CD4-positive, alpha-beta memory T cell (primary cell): Measurements from ENCODE around the gene STARD10. TPM values are rescaled to one million over a fixed set of nuclear protein-coding genes. Genes with fewer than 3 reads are reported as not detected.
A peak's percentile ranks its signal among the peaks of the same experiment; 100 is the strongest.
"Not testable (repeated sequence)": the region's sequence is repeated elsewhere in the genome, so short reads cannot be mapped to it uniquely, and the experiment has no call there.

Experiments
- CTCF ChIA-PET: fragments of 350-600 bp; sonication (Branson Sonifier 250); formaldehyde crosslinking; loops from one replicate; lab custom pipeline; 2021; ENCODE audit warnings: inconsistent platforms; ENCODE audit not compliant: partially characterized antibody; lab: Charles Lee
- POLR2A ChIA-PET: fragments of 350-600 bp; sonication (Branson Sonifier 250); formaldehyde crosslinking; loops from one replicate; lab custom pipeline; 2021; ENCODE audit not compliant: partially characterized antibody; lab: Charles Lee
- DNase-seq, 5 donors: peaks; one replicate each; pipeline versions ENCODE4 v3.0.0 to v3.0.0-alpha.2; 2020 to 2022; ENCODE audit warnings: mixed read lengths in 1 of 5
- H3K27ac ChIP-seq: one replicate; pipeline ENCODE4 v1.7.0; 2013; ENCODE audit warnings: low read depth, low read length
- H3K27me3 ChIP-seq: 2 replicates; pipeline ENCODE4 v1.7.0; 2013; ENCODE audit warnings: mild to moderate bottlenecking, low read length, moderate library complexity; ENCODE audit not compliant: insufficient read depth
- H3K36me3 ChIP-seq: 2 replicates; pipeline ENCODE4 v1.7.0; 2013; ENCODE audit warnings: mild to moderate bottlenecking, low read length, moderate library complexity; ENCODE audit not compliant: insufficient read depth
- H3K4me1 ChIP-seq: 2 replicates; pipeline ENCODE4 v1.7.0; 2013; ENCODE audit warnings: mild to moderate bottlenecking, low read length, moderate library complexity; ENCODE audit not compliant: insufficient read depth
- H3K4me3 ChIP-seq, 2 donors: one replicate each; pipeline ENCODE4 v1.7.0; 2013; ENCODE audit warnings: low read length in 2 of 2, mild to moderate bottlenecking in 1 of 2
- H3K9me3 ChIP-seq, 2 donors: one replicate each; pipeline ENCODE4 v1.7.0; 2013; ENCODE audit warnings: low read length in 2 of 2, control low read depth in 1 of 2; ENCODE audit not compliant: control insufficient read depth in 1 of 2
- H3K27ac Mint-ChIP-seq, 7 donors: one replicate each; pipeline ENCODE4 v1.8.0; 2020 to 2021; ENCODE audit warnings: mixed read lengths in 7 of 7, mild to moderate bottlenecking in 6 of 7, inconsistent platforms in 3 of 7, moderate library complexity in 3 of 7
- H3K27me3 Mint-ChIP-seq, 2 donors: one replicate each; pipeline ENCODE4 v1.8.0; 2020 to 2021; ENCODE audit warnings: mixed read lengths in 2 of 2
- H3K36me3 Mint-ChIP-seq, 2 donors: one replicate each; pipeline ENCODE4 v1.8.0; 2020 to 2021; ENCODE audit warnings: mixed read lengths in 2 of 2, inconsistent platforms in 1 of 2, mild to moderate bottlenecking in 1 of 2
- H3K4me1 Mint-ChIP-seq, 4 donors: one replicate each; pipeline ENCODE4 v1.8.0; 2020 to 2021; ENCODE audit warnings: mixed read lengths in 4 of 4, mild to moderate bottlenecking in 1 of 4
- H3K4me3 Mint-ChIP-seq, 8 donors: one replicate each; pipeline ENCODE4 v1.8.0; 2020 to 2021; ENCODE audit warnings: mixed read lengths in 8 of 8, mild to moderate bottlenecking in 7 of 8, moderate library complexity in 6 of 8, inconsistent platforms in 3 of 8
- H3K9me3 Mint-ChIP-seq, 8 donors: one replicate each; pipeline ENCODE4 v1.8.0; 2020 to 2021; ENCODE audit warnings: mixed read lengths in 8 of 8, mild to moderate bottlenecking in 5 of 8, inconsistent platforms in 3 of 8, moderate library complexity in 1 of 8
- intact Hi-C: fragments of 100-400 bp; cut with micrococcal nuclease; formaldehyde crosslinking; loops from one replicate; pipeline ENCODE4 v1.15.1; 2023
- polyA plus RNA-seq, 2 donors: library from polyadenylated mRNA; unstranded; fragments of 300-500 nt; fragmentation: Illumina TruSeq; gene quantifications; one replicate each; pipeline ENCODE4 v1.2.3, GENCODE V29; 2021
- total RNA-seq, 2 experiments: library from RNA; stranded (reverse); gene quantifications; one replicate each; pipeline ENCODE4 v1.2.3, GENCODE V29; 2021

STARD10 gene
- total and polyA plus RNA-seq, 4 experiments from 2014 or later, result 23.0 to 27.0 (median 24.2) TPM

- peaks cover 3% of the 10 kb centered on the region for H3K4me1 ChIP-seq
- H3K36me3 ChIP-seq, result no peaks in the 10 kb centered on the region
- no peak for DNase-seq
- H3K4me3 ChIP-seq, result no peak overlapping the region
- no peak overlapping the region for H3K4me3 Mint-ChIP-seq
- H3K27ac Mint-ChIP-seq, result no peak overlapping the region
- H3K27me3 ChIP-seq, result no peaks in the 10 kb centered on the region
- H3K27ac ChIP-seq, result no peak overlapping the region
- H3K36me3 Mint-ChIP-seq, result no peaks in the 10 kb centered on the region
- ChIA-PET POLR2A (interaction anchor here (0.7 kb wide), 1 partner anchor 449 kb away, joined by 4 read pairs; no protein-coding TSS in a partner anchor), CTCF (no interaction called here)
- no peaks in the 10 kb centered on the region for H3K27me3 Mint-ChIP-seq
- H3K9me3 Mint-ChIP-seq, result no peaks in the 10 kb centered on the region
- H3K9me3 ChIP-seq, result no peaks in the 10 kb centered on the region
- intact Hi-C loops, result no loop called here
- H3K4me1 Mint-ChIP-seq, result peaks cover 3 to 5% (median 4%) of the 10 kb centered on the region in 4 donors
Measured at GRCh38 chr11:72799441-72799840, 5.6 kb upstream of the STARD10 start.

GRCh38 chr11:72798361-72798760 lies 4.5 kb upstream of the STARD10 start:
- ChIA-PET CTCF (interaction anchor here (1.0 to 1.5 kb wide), 2 partner anchors 12 to 18 kb away, joined by 3 to 4 read pairs; no protein-coding TSS in a partner anchor), POLR2A (interaction anchor here (1.1 to 1.7 kb wide), 2 partner anchors 17 to 344 kb away, joined by 3 to 10 read pairs; partner anchors contain the start of gene ATG16L2)
- H3K4me1 ChIP-seq, result peaks cover 10% of the 10 kb centered on the region
- H3K9me3 ChIP-seq, result no peaks in the 10 kb centered on the region
- no peak overlapping the region for H3K4me3 ChIP-seq
- Mint-ChIP-seq H3K4me1 (peaks cover 7 to 15% (median 12%) of the 10 kb centered on the region in 4 donors), H3K9me3 (no peaks in the 10 kb centered on the region), H3K27me3 (no peaks in the 10 kb centered on the region), H3K36me3 (peaks cover 0 to 4% of the 10 kb centered on the region in 2 donors), H3K27ac (peak overlapping the region in 4 of 7 donors; percentile 35 to 73 (median 62)), H3K4me3 (no peak overlapping the region)
- H3K36me3 ChIP-seq, result no peaks in the 10 kb centered on the region
- no peak for DNase-seq
- H3K27me3 ChIP-seq, result no peaks in the 10 kb centered on the region
- H3K27ac ChIP-seq, result no peak overlapping the region
- intact Hi-C loops, result no loop called here

- Mint-ChIP-seq H3K27me3 (no peaks in the 10 kb centered on the region), H3K4me3 (peak overlapping the region; percentile 9 to 99 (median 98)), H3K4me1 (peaks cover 13 to 28% (median 22%) of the 10 kb centered on the region in 4 donors), H3K27ac (peak overlapping the region; percentile 99 to 100 (median 100)), H3K36me3 (peaks cover 0 to 4% of the 10 kb centered on the region in 2 donors), H3K9me3 (no peaks in the 10 kb centered on the region)
- Histone ChIP-seq H3K27me3 (no peaks in the 10 kb centered on the region), H3K36me3 (no peaks in the 10 kb centered on the region), H3K4me1 (peaks cover 23% of the 10 kb centered on the region), H3K4me3 (peak overlapping the region in 1 of 2 donors; percentile 96), H3K27ac (peak overlapping the region; percentile 97), H3K9me3 (no peaks in the 10 kb centered on the region)
- no peak for DNase-seq
- CTCF ChIA-PET, result interaction anchor here (0.7 to 5.3 kb wide), 23 partner anchors 10 to 463 kb away, joined by 3 to 194 read pairs (median 5); partner anchors contain the start of genes ATG16L2 and FCHSD2
- intact Hi-C loops, result loop anchor here (1.0 to 5.0 kb wide), 7 partner anchors 11 to 1699 kb away; partner anchors contain the start of genes ARAP1, ATG16L2 and LIPT2
- POLR2A ChIA-PET, result interaction anchor here (0.8 to 3.7 kb wide), 14 partner anchors 11 to 109 kb away, joined by 3 to 45 read pairs (median 5); partner anchors contain the start of gene ATG16L2
Measured at GRCh38 chr11:72793076-72793424, 797 bp downstream of the STARD10 start.

- peak overlapping the region in 6 of 8 donors; percentile 1 to 98 (median 73) for H3K4me3 Mint-ChIP-seq
- peak overlapping the region; percentile 41 to 100 (median 100) for H3K27ac Mint-ChIP-seq
- no peak for DNase-seq
- intact Hi-C loops, result loop anchor here (1.0 to 5.0 kb wide), 7 partner anchors 10 to 1700 kb away; partner anchors contain the start of genes ARAP1, ATG16L2 and LIPT2
- H3K9me3 Mint-ChIP-seq, result no peaks in the 10 kb centered on the region
- no peaks in the 10 kb centered on the region for H3K27me3 Mint-ChIP-seq
- Histone ChIP-seq H3K4me3 (no peak overlapping the region), H3K27ac (peak overlapping the region; percentile 97), H3K9me3 (no peaks in the 10 kb centered on the region), H3K4me1 (peaks cover 23% of the 10 kb centered on the region), H3K36me3 (no peaks in the 10 kb centered on the region), H3K27me3 (no peaks in the 10 kb centered on the region)
- CTCF ChIA-PET, result interaction anchor here (0.7 to 5.3 kb wide), 20 partner anchors 11 to 463 kb away, joined by 3 to 194 read pairs (median 6); partner anchors contain the start of genes ATG16L2 and FCHSD2
- H3K36me3 Mint-ChIP-seq, result peaks cover 0 to 4% of the 10 kb centered on the region in 2 donors
- POLR2A ChIA-PET, result interaction anchor here (0.8 to 3.7 kb wide), 12 partner anchors 11 to 108 kb away, joined by 3 to 45 read pairs (median 5); partner anchors contain the start of gene ATG16L2
- peaks cover 13 to 30% (median 23%) of the 10 kb centered on the region in 4 donors for H3K4me1 Mint-ChIP-seq
Measured at GRCh38 chr11:72792437-72793021, 1.3 kb downstream of the STARD10 start.

GRCh38 chr11:72791228-72791627 lies 2.6 kb downstream of the STARD10 start:
- intact Hi-C loops, result loop anchor here (5.0 kb wide), 2 partner anchors 109 to 1701 kb away; partner anchors contain the start of gene LIPT2
- H3K9me3 Mint-ChIP-seq, H3K36me3 ChIP-seq, POLR2A ChIA-PET, H3K27ac ChIP-seq, H3K27me3 Mint-ChIP-seq, H3K27me3 ChIP-seq, H3K36me3 Mint-ChIP-seq, H3K4me3 ChIP-seq, DNase-seq, H3K9me3 ChIP-seq: not testable (repeated sequence)
- Mint-ChIP-seq H3K4me1 (peaks cover 13 to 30% (median 23%) of the 10 kb centered on the region in 4 donors), H3K4me3 (peak overlapping the region in 1 of 8 donors; percentile 20), H3K27ac (peak overlapping the region in 1 of 7 donors; percentile 31)
- CTCF ChIA-PET, result interaction anchor here (2.1 to 5.3 kb wide), 2 partner anchors 65 to 387 kb away, joined by 9 to 194 read pairs; no protein-coding TSS in a partner anchor
- H3K4me1 ChIP-seq, result peaks cover 23% of the 10 kb centered on the region

GRCh38 chr11:72789493-72790131 lies 4.2 kb downstream of the STARD10 start:
- no peak overlapping the region for H3K4me3 ChIP-seq
- intact Hi-C loops, result loop anchor here (5.0 kb wide), 2 partner anchors 107 to 1703 kb away; partner anchors contain the start of gene LIPT2
- ChIA-PET CTCF (interaction anchor here (0.7 to 0.8 kb wide), 2 partner anchors 23 to 65 kb away, joined by 3 read pairs; no protein-coding TSS in a partner anchor), POLR2A (interaction anchor here (0.9 to 1.1 kb wide), 4 partner anchors 8 to 60 kb away, joined by 3 to 4 read pairs (median 3); no protein-coding TSS in a partner anchor)
- Mint-ChIP-seq H3K4me3 (no peak overlapping the region), H3K27me3 (no peaks in the 10 kb centered on the region), H3K9me3 (no peaks in the 10 kb centered on the region), H3K4me1 (peaks cover 13 to 28% (median 20%) of the 10 kb centered on the region in 4 donors), H3K27ac (peak overlapping the region in 1 of 7 donors; percentile 18), H3K36me3 (peaks cover 0 to 4% of the 10 kb centered on the region in 2 donors)
- H3K4me1 ChIP-seq, result peaks cover 21% of the 10 kb centered on the region
- H3K27ac ChIP-seq, result no peak overlapping the region
- no peak for DNase-seq
- no peaks in the 10 kb centered on the region for H3K27me3 ChIP-seq
- H3K36me3 ChIP-seq, result no peaks in the 10 kb centered on the region
- H3K9me3 ChIP-seq, result no peaks in the 10 kb centered on the region
